Loucy (cell line): Measurements from ENCODE around the gene LUC7L2.
"Not testable (repeated sequence)": the region's sequence is repeated elsewhere in the genome, so short reads cannot be mapped to it uniquely, and the experiment has no call there.

Source experiments
- EZH2phosphoT487 ChIP-seq: fragments of 200-600 bp; IDR thresholded peaks from 2 replicates; pipeline ENCODE4 v1.6.1; 2018; ENCODE audit warnings: antibody characterized with exemption, mild to moderate bottlenecking, moderate library complexity, borderline replicate concordance
- TF ChIP-seq, protein P1 (sequence below): fragments of 200-600 bp; sonication (generic); conservative IDR thresholded peaks from 2 replicates; pipeline ENCODE4 v1.5.1; 2014; ENCODE audit warnings: mild to moderate bottlenecking, antibody characterized with exemption, low read length

DNA sequence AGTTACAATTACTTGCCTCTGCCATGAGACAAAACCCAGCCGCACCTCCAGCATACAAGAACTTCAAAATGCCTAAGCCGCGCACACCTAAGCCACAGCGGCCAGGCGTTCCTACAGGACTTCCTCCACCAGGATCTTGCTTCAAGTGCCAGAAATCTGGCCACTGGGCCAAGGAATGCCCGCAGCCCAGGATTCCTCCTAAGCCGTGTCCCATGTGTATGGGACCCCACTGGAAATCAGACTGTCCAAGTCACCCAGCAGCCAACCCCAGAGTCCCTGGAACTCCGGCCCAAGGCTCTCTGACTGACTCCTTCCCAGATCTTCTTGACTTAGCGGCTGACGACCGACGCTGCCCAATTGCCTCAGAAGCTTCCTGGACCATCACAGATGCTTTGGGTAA lies 103.7 kb downstream of the LUC7L2 start:
- TF ChIP-seq, protein P1, sequence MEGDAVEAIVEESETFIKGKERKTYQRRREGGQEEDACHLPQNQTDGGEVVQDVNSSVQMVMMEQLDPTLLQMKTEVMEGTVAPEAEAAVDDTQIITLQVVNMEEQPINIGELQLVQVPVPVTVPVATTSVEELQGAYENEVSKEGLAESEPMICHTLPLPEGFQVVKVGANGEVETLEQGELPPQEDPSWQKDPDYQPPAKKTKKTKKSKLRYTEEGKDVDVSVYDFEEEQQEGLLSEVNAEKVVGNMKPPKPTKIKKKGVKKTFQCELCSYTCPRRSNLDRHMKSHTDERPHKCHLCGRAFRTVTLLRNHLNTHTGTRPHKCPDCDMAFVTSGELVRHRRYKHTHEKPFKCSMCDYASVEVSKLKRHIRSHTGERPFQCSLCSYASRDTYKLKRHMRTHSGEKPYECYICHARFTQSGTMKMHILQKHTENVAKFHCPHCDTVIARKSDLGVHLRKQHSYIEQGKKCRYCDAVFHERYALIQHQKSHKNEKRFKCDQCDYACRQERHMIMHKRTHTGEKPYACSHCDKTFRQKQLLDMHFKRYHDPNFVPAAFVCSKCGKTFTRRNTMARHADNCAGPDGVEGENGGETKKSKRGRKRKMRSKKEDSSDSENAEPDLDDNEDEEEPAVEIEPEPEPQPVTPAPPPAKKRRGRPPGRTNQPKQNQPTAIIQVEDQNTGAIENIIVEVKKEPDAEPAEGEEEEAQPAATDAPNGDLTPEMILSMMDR = not testable (repeated sequence)
- TF ChIP-seq EZH2phosphoT487 = not testable (repeated sequence)
